ENCODE results near the gene MAB21L1. TPM values are rescaled to one million over a fixed set of nuclear protein-coding genes. Genes with fewer than 3 reads are reported as not detected.

The MAB21L1 gene
- polyA plus RNA-seq, 1 donor from 2014 or later: 0.07 TPM

DNA sequence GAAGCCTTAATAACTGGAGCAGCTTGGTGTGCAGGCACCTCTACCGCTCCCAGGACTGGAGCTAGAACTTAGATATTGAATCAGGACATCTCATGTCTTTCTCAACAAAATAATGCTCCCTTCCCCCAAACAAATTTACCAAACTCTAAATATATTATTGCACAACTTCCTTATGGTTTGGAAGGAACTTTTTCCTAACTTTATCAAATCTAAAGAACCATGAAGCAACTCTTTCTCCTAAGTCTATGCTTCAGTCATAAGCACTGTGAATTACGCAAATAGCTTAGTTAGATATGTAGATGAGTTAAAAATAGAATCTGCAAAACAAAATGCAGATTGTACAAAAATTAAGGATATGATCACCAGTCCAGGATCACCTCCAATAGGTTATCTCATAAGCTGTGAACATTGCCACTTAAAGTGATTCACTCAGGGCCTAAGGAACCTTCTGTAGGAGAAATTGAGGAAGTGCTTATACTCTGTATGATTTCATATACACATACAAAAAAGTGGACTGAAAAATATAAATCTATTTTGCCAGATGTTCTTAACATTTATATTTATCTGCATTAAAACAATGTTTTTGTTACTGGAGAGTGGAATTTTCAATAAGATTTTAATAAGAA, 20.4 kb upstream of the MAB21L1 start:
- Histone ChIP-seq H3K4me2 (ENCODE audit: low read length) (no peak overlapping the region), H3K9me3 (ENCODE audit: low read length) (no peaks in the 10 kb centered on the region)
- TF ChIP-seq MXI1 (conservative IDR thresholded peaks at IDR 0.05; ENCODE audit: poor library complexity, severe bottlenecking) (no peak), POLR2AphosphoS5 (IDR thresholded peaks at IDR 0.05) (no peak), SMC3 (conservative IDR thresholded peaks at IDR 0.05; ENCODE audit: poor library complexity) (no peak), RAD21 (conservative IDR thresholded peaks at IDR 0.05) (no peak), EP300 (conservative IDR thresholded peaks at IDR 0.05; ENCODE audit: poor library complexity, severe bottlenecking) (no peak), EZH2 (IDR thresholded peaks at IDR 0.05; ENCODE audit: borderline replicate concordance, insufficient read depth, low read length, poor library complexity, severe bottlenecking) (no peak), TAF1 (IDR thresholded peaks at IDR 0.05; ENCODE audit: low read depth) (no peak)
- TF ChIP-seq, protein P1, sequence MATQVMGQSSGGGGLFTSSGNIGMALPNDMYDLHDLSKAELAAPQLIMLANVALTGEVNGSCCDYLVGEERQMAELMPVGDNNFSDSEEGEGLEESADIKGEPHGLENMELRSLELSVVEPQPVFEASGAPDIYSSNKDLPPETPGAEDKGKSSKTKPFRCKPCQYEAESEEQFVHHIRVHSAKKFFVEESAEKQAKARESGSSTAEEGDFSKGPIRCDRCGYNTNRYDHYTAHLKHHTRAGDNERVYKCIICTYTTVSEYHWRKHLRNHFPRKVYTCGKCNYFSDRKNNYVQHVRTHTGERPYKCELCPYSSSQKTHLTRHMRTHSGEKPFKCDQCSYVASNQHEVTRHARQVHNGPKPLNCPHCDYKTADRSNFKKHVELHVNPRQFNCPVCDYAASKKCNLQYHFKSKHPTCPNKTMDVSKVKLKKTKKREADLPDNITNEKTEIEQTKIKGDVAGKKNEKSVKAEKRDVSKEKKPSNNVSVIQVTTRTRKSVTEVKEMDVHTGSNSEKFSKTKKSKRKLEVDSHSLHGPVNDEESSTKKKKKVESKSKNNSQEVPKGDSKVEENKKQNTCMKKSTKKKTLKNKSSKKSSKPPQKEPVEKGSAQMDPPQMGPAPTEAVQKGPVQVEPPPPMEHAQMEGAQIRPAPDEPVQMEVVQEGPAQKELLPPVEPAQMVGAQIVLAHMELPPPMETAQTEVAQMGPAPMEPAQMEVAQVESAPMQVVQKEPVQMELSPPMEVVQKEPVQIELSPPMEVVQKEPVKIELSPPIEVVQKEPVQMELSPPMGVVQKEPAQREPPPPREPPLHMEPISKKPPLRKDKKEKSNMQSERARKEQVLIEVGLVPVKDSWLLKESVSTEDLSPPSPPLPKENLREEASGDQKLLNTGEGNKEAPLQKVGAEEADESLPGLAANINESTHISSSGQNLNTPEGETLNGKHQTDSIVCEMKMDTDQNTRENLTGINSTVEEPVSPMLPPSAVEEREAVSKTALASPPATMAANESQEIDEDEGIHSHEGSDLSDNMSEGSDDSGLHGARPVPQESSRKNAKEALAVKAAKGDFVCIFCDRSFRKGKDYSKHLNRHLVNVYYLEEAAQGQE (IDR thresholded peaks at IDR 0.05; ENCODE audit: borderline replicate concordance): no peak
- TF ChIP-seq, protein P2, sequence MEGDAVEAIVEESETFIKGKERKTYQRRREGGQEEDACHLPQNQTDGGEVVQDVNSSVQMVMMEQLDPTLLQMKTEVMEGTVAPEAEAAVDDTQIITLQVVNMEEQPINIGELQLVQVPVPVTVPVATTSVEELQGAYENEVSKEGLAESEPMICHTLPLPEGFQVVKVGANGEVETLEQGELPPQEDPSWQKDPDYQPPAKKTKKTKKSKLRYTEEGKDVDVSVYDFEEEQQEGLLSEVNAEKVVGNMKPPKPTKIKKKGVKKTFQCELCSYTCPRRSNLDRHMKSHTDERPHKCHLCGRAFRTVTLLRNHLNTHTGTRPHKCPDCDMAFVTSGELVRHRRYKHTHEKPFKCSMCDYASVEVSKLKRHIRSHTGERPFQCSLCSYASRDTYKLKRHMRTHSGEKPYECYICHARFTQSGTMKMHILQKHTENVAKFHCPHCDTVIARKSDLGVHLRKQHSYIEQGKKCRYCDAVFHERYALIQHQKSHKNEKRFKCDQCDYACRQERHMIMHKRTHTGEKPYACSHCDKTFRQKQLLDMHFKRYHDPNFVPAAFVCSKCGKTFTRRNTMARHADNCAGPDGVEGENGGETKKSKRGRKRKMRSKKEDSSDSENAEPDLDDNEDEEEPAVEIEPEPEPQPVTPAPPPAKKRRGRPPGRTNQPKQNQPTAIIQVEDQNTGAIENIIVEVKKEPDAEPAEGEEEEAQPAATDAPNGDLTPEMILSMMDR (IDR thresholded peaks at IDR 0.05; ENCODE audit: poor library complexity, severe bottlenecking): no peak

DNA sequence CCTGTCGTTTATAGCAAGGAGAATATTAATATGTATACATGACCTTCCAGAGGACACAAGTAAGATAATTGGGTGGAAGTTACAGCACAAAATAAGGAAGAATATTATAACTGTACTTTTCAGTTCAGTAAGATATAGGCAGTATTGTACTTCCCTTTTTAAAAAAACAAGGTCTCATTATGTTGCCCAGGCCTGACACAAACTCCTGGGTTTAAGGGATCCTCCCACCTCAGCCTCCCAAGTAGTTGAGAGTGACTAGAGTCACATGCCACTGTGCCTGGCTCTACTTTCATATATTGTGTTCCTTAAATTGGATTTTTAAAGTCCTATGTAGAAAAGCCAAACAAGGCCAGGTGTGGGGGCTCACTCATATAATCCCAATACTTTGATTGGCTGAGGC, 19.5 kb upstream of the MAB21L1 start:
- Histone ChIP-seq H4K20me1 (ENCODE audit: insufficient read depth) (no peaks in the 10 kb centered on the region), H3K27ac (ENCODE audit: low read length) (no peak overlapping the region), H3F3A (ENCODE audit: insufficient read depth, low read length, poor library complexity, severe bottlenecking) (no peaks in the 10 kb centered on the region), H3K79me2 (replicated peaks; ENCODE audit: insufficient read depth, low read length) (no peaks in the 10 kb centered on the region), H3K4me2 (ENCODE audit: low read length) (no peak overlapping the region), H3K9ac (ENCODE audit: low read length) (no peak overlapping the region), H3K9me2 (ENCODE audit: insufficient read depth, low read length) (no peaks in the 10 kb centered on the region), H3K36me3 (ENCODE audit: insufficient read depth, low read length) (no peaks in the 10 kb centered on the region), H3K4me3 (ENCODE audit: low read length) (no peak overlapping the region), H3K9me3 (ENCODE audit: low read length) (no peaks in the 10 kb centered on the region), H2AFZ (ENCODE audit: low read depth, low read length) (no peak overlapping the region), H3K27me3 (ENCODE audit: insufficient read depth, low read depth, low read length) (peaks cover 3% of the 10 kb centered on the region)
- TF ChIP-seq, protein P1 (IDR thresholded peaks at IDR 0.05; ENCODE audit: borderline replicate concordance): no peak
- TF ChIP-seq MXI1 (conservative IDR thresholded peaks at IDR 0.05; ENCODE audit: poor library complexity, severe bottlenecking) (no peak), EP300 (conservative IDR thresholded peaks at IDR 0.05; ENCODE audit: poor library complexity, severe bottlenecking) (no peak), TAF1 (IDR thresholded peaks at IDR 0.05; ENCODE audit: low read depth) (no peak), EZH2 (IDR thresholded peaks at IDR 0.05; ENCODE audit: borderline replicate concordance, insufficient read depth, low read length, poor library complexity, severe bottlenecking) (no peak), POLR2AphosphoS5 (IDR thresholded peaks at IDR 0.05) (no peak), RAD21 (conservative IDR thresholded peaks at IDR 0.05) (no peak), SMC3 (conservative IDR thresholded peaks at IDR 0.05; ENCODE audit: poor library complexity) (no peak)
- TF ChIP-seq, protein P2 (IDR thresholded peaks at IDR 0.05; ENCODE audit: poor library complexity, severe bottlenecking): no peak

More for the DNA sequence above, 20.4 kb upstream of the MAB21L1 start:
- no peak overlapping the region for H2AFZ ChIP-seq (ENCODE audit: low read depth, low read length)
- no peaks in the 10 kb centered on the region for H3K9me2 ChIP-seq (ENCODE audit: insufficient read depth, low read length)
- H3K79me2 ChIP-seq (replicated peaks; ENCODE audit: insufficient read depth, low read length): no peaks in the 10 kb centered on the region
- H3K9ac ChIP-seq (ENCODE audit: low read length): no peak overlapping the region
- peaks cover 3% of the 10 kb centered on the region for H3K27me3 ChIP-seq (ENCODE audit: insufficient read depth, low read depth, low read length)
- no peaks in the 10 kb centered on the region for H3F3A ChIP-seq (ENCODE audit: insufficient read depth, low read length, poor library complexity, severe bottlenecking)
- no peak overlapping the region for H3K27ac ChIP-seq (ENCODE audit: low read length)
- no peaks in the 10 kb centered on the region for H3K36me3 ChIP-seq (ENCODE audit: insufficient read depth, low read length)
- H3K4me3 ChIP-seq (ENCODE audit: low read length): no peak overlapping the region
- no peaks in the 10 kb centered on the region for H4K20me1 ChIP-seq (ENCODE audit: insufficient read depth)

Data from neural cell (in vitro differentiated cells).